ENCODE results near the gene BIN2.
"Not testable (repeated sequence)": the region's sequence is repeated elsewhere in the genome, so short reads cannot be mapped to it uniquely, and the experiment has no call there.

BIN2 gene

GRCh38 chr12:51311389-51311788 lies 12.6 kb downstream of the BIN2 start:
- Histone ChIP-seq H3F3A (ENCODE audit: insufficient read depth, low read length) (no peaks in the 10 kb centered on the region), H3K27ac (ENCODE audit: low read length) (no peak overlapping the region), H3K4me3 (ENCODE audit: low read length) (no peak overlapping the region), H3K36me3 (replicated peaks; ENCODE audit: insufficient read depth, low read length) (peaks cover 4% of the 10 kb centered on the region; the same call in 1 of the 2 replicates), H3K9me3 (replicated peaks; ENCODE audit: insufficient read depth, low read length) (no peaks in the 10 kb centered on the region), H2AFZ (ENCODE audit: low read length) (no peak overlapping the region), H3K9ac (ENCODE audit: low read length) (no peak overlapping the region), H3K79me2 (ENCODE audit: low read length) (peaks cover 71% of the 10 kb centered on the region), H3K4me2 (ENCODE audit: low read depth, low read length) (no peak overlapping the region), H3K9me2 (replicated peaks; ENCODE audit: insufficient read depth, low read length) (no peaks in the 10 kb centered on the region), H3K27me3 (replicated peaks; ENCODE audit: insufficient read depth, low read length) (no peaks in the 10 kb centered on the region), H4K20me1 (ENCODE audit: insufficient read depth, low read length) (no peaks in the 10 kb centered on the region), H3K4me1 (ENCODE audit: low read length) (peaks cover 8% of the 10 kb centered on the region; the same call in 1 of the 2 replicates)
- DNase-seq: no peak
- TF ChIP-seq EZH2phosphoT487 (IDR thresholded peaks at IDR 0.05; ENCODE audit: low read length): no peak
- TF ChIP-seq, protein P1, sequence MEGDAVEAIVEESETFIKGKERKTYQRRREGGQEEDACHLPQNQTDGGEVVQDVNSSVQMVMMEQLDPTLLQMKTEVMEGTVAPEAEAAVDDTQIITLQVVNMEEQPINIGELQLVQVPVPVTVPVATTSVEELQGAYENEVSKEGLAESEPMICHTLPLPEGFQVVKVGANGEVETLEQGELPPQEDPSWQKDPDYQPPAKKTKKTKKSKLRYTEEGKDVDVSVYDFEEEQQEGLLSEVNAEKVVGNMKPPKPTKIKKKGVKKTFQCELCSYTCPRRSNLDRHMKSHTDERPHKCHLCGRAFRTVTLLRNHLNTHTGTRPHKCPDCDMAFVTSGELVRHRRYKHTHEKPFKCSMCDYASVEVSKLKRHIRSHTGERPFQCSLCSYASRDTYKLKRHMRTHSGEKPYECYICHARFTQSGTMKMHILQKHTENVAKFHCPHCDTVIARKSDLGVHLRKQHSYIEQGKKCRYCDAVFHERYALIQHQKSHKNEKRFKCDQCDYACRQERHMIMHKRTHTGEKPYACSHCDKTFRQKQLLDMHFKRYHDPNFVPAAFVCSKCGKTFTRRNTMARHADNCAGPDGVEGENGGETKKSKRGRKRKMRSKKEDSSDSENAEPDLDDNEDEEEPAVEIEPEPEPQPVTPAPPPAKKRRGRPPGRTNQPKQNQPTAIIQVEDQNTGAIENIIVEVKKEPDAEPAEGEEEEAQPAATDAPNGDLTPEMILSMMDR (IDR thresholded peaks at IDR 0.05; ENCODE audit: low read length): no peak
- no peak for TF ChIP-seq EZH2 (optimal IDR thresholded peaks at IDR 0.05; ENCODE audit: low read depth, low read length)

- H3K9me2 ChIP-seq (replicated peaks; ENCODE audit: insufficient read depth, low read length): no peaks in the 10 kb centered on the region
- H3K27ac ChIP-seq (ENCODE audit: low read length): no peak overlapping the region
- H4K20me1 ChIP-seq (ENCODE audit: insufficient read depth, low read length): no peaks in the 10 kb centered on the region
- peaks cover 4% of the 10 kb centered on the region; the same call in 1 of the 2 replicates for H3K36me3 ChIP-seq (replicated peaks; ENCODE audit: insufficient read depth, low read length)
- H3K9ac ChIP-seq (ENCODE audit: low read length): no peak overlapping the region
- H2AFZ ChIP-seq (ENCODE audit: low read length): no peak overlapping the region
- peaks cover 6% of the 10 kb centered on the region; the same call in 1 of the 2 replicates for H3K4me1 ChIP-seq (ENCODE audit: low read length)
- TF ChIP-seq, protein P1 (IDR thresholded peaks at IDR 0.05; ENCODE audit: low read length): no peak
- TF ChIP-seq EZH2phosphoT487 (IDR thresholded peaks at IDR 0.05; ENCODE audit: low read length) (no peak), EZH2 (optimal IDR thresholded peaks at IDR 0.05; ENCODE audit: low read depth, low read length) (no peak)
- no peaks in the 10 kb centered on the region for H3F3A ChIP-seq (ENCODE audit: insufficient read depth, low read length)
- H3K4me3 ChIP-seq (ENCODE audit: low read length): no peak overlapping the region
- no peak for DNase-seq
- H3K79me2 ChIP-seq (ENCODE audit: low read length): peaks cover 61% of the 10 kb centered on the region
- H3K27me3 ChIP-seq (replicated peaks; ENCODE audit: insufficient read depth, low read length): no peaks in the 10 kb centered on the region
- H3K9me3 ChIP-seq (replicated peaks; ENCODE audit: insufficient read depth, low read length): no peaks in the 10 kb centered on the region
- no peak overlapping the region for H3K4me2 ChIP-seq (ENCODE audit: low read depth, low read length)
Observed at GRCh38 chr12:51307655-51308593, 16.1 kb downstream of the BIN2 start.

DNA sequence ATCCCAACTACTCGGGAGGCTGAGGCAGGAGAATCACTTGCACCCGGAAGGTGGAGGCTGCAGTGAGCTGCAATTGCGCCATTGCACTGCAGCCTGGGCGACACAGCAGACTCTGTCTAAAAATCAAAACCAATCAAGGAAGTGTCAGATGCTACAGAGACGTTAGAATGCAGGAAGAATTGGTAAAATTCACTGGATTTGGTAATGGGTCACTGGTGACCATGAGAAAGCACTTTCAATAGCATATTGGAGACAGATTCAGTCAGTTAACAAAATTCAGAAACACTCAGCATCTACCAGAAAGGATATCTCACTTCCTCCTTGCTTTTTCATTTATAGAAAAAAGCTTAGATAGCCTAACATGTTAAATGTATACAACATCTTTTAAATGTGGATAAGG lies 17.5 kb downstream of the BIN2 start:
- peaks cover 7% of the 10 kb centered on the region for H3K36me3 ChIP-seq (replicated peaks; ENCODE audit: insufficient read depth, low read length)
- no peaks in the 10 kb centered on the region for H3K9me2 ChIP-seq (replicated peaks; ENCODE audit: insufficient read depth, low read length)
- H3K4me3 ChIP-seq (ENCODE audit: low read length): no peak overlapping the region
- no peaks in the 10 kb centered on the region for H3K27me3 ChIP-seq (replicated peaks; ENCODE audit: insufficient read depth, low read length)
- H3K79me2 ChIP-seq (ENCODE audit: low read length): peaks cover 61% of the 10 kb centered on the region
- H3F3A ChIP-seq (ENCODE audit: insufficient read depth, low read length): no peaks in the 10 kb centered on the region
- H2AFZ ChIP-seq (ENCODE audit: low read length): no peak overlapping the region
- H3K4me2 ChIP-seq (ENCODE audit: low read depth, low read length): no peak overlapping the region
- H3K4me1 ChIP-seq (ENCODE audit: low read length): peaks cover 6% of the 10 kb centered on the region; the same call in 1 of the 2 replicates
- TF ChIP-seq, protein P1 (IDR thresholded peaks at IDR 0.05; ENCODE audit: low read length): no peak
- no peak for TF ChIP-seq EZH2phosphoT487 (IDR thresholded peaks at IDR 0.05; ENCODE audit: low read length)
- no peak for TF ChIP-seq EZH2 (optimal IDR thresholded peaks at IDR 0.05; ENCODE audit: low read depth, low read length)
- H3K27ac ChIP-seq (ENCODE audit: low read length): no peak overlapping the region
- no peak overlapping the region for H3K9ac ChIP-seq (ENCODE audit: low read length)
- H4K20me1 ChIP-seq (ENCODE audit: insufficient read depth, low read length): no peaks in the 10 kb centered on the region
- DNase-seq: no peak
- H3K9me3 ChIP-seq (replicated peaks; ENCODE audit: insufficient read depth, low read length): no peaks in the 10 kb centered on the region

DNA sequence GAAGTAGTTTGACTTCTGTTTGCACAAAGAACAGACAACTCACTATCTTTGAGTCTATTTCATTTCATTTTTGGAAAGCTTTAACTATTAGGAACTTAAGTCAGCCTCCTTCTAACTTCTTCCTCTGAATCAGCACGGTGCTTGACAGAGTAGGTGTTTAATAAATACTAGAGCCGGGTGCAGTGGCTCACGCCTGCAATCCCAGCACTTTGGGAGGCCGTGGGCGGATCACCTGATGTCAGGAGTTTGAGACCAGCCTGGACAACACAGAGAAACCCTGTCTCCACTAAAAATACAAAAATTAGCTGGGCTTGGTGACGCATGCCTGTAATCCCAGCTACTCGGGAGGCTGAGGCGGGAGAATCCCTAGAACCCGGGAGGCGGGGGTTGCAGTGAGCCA lies 23.2 kb downstream of the BIN2 start:
- not testable (repeated sequence) for H3K27ac ChIP-seq (ENCODE audit: low read length); H3K9me2 ChIP-seq (replicated peaks; ENCODE audit: insufficient read depth, low read length); H3K4me2 ChIP-seq (ENCODE audit: low read depth, low read length); H3F3A ChIP-seq (ENCODE audit: insufficient read depth, low read length); H3K4me3 ChIP-seq (ENCODE audit: low read length); H4K20me1 ChIP-seq (ENCODE audit: insufficient read depth, low read length); DNase-seq; H3K27me3 ChIP-seq (replicated peaks; ENCODE audit: insufficient read depth, low read length); H3K9me3 ChIP-seq (replicated peaks; ENCODE audit: insufficient read depth, low read length); H3K9ac ChIP-seq (ENCODE audit: low read length); H3K4me1 ChIP-seq (ENCODE audit: low read length); H2AFZ ChIP-seq (ENCODE audit: low read length)
- H3K79me2 ChIP-seq (ENCODE audit: low read length): peaks cover 13% of the 10 kb centered on the region
- H3K36me3 ChIP-seq (replicated peaks; ENCODE audit: insufficient read depth, low read length): peaks cover 23% of the 10 kb centered on the region

All from MM.1S (cell line).